HepG2 (cell line): ENCODE results near the gene P2RY8. TPM values are rescaled to one million over a fixed set of nuclear protein-coding genes. Genes with fewer than 3 reads are reported as not detected.
A peak's percentile ranks its signal among the peaks of the same experiment; 100 is the strongest.

ENCODE experiments used
- ATAC-seq: fragments of 200-7000 bp; cut with Tn5 transposase; 3 replicates; pipeline ENCODE4 v1.9.1; 2020; ENCODE audit warnings: mild to moderate bottlenecking, moderate library complexity
- BruUV-seq: library from RNA; stranded (reverse); fragments of 400-500 nt; replicated peaks from 2 replicates; lab custom pipeline; 2021; lab: Mats Ljungman, UMichigan
- CTCF ChIA-PET: fragments of 300-600 bp; formaldehyde crosslinking; extraction: SDS; loops from one replicate; lab custom pipeline; 2021; ENCODE audit warnings: low total read pairs, inconsistent platforms, low intra/inter-chr PET ratio; lab: Yijun Ruan, JAX
- POLR2A ChIA-PET: fragments of 350-600 bp; sonication (Branson Sonifier 250); formaldehyde crosslinking; loops from one replicate; lab custom pipeline; 2020; ENCODE audit warnings: antibody characterized with exemption, inconsistent platforms; lab: Yijun Ruan, JAX
- DNase-seq: peaks from one replicate; pipeline ENCODE4 v3.0.0-alpha.2; 2015; ENCODE audit warnings: low spot score
- FAIRE-seq: peaks from 3 replicates; lab custom pipeline; 2011; peaks lifted over from hg19 to GRCh38; lab: Jason Lieb, UNC
- H2AFZ ChIP-seq: one replicate; pipeline ENCODE4 v1.6.1; 2011; ENCODE audit warnings: low read length, inconsistent platforms
- H3K27ac ChIP-seq: fragments of 300-600 bp; 3 replicates; pipeline ENCODE4 v1.8.0; 2011; ENCODE audit warnings: mixed run types, mild to moderate bottlenecking, mixed read lengths, low read length, inconsistent platforms; ENCODE audit not compliant: insufficient read depth; ENCODE audit errors: extremely low read length
- H3K27me3 ChIP-seq, 2 experiments: fragments of 200-600 bp in 1 of 2; 2 replicates in 1 of 2; 3 replicates in 1 of 2; pipeline versions ENCODE4 v1.6.0 to v1.8.0; 2011; ENCODE audit warnings: low read length in 2 of 2, mild to moderate bottlenecking in 2 of 2, moderate library complexity in 2 of 2, inconsistent platforms in 1 of 2; ENCODE audit not compliant: insufficient read depth in 2 of 2, control insufficient read depth in 1 of 2
- H3K36me3 ChIP-seq, 2 experiments: fragments of 200-600 bp in 1 of 2; replicated peaks in 1 of 2; 2 replicates in 1 of 2; 3 replicates in 1 of 2; pipeline versions ENCODE4 v1.5.1 to v1.8.0; 2011; ENCODE audit warnings: low read length in 2 of 2, inconsistent platforms in 1 of 2; ENCODE audit not compliant: insufficient read depth in 2 of 2, control insufficient read depth in 1 of 2
- H3K4me1 ChIP-seq: 2 replicates; pipeline ENCODE4 v1.5.1; 2012; ENCODE audit warnings: low read length, inconsistent platforms; ENCODE audit not compliant: insufficient read depth
- H3K4me2 ChIP-seq: 2 replicates; pipeline ENCODE4 v1.6.0; 2011; ENCODE audit warnings: low read depth, low read length, inconsistent platforms
- H3K4me3 ChIP-seq, 3 experiments: fragments of 200-600 bp in 1 of 3; sonication (generic), shearing (Covaris generic) in 1 of 3; replicated peaks in 1 of 3; 2 replicates each; pipeline ENCODE4 v1.5.1; 2011 to 2016; ENCODE audit warnings: low read length in 3 of 3, inconsistent platforms in 2 of 3, low read depth in 2 of 3, mild to moderate bottlenecking in 2 of 3, control low read depth in 1 of 3, mixed read lengths in 1 of 3; ENCODE audit not compliant: insufficient read depth in 1 of 3
- H3K79me2 ChIP-seq: one replicate; pipeline ENCODE4 v1.6.1; 2011; ENCODE audit warnings: low read length, inconsistent platforms; ENCODE audit not compliant: insufficient read depth
- H3K9ac ChIP-seq: 2 replicates; pipeline ENCODE4 v1.6.0; 2011; ENCODE audit warnings: mild to moderate bottlenecking, low read depth, low read length, inconsistent platforms; ENCODE audit not compliant: insufficient read depth
- H3K9me3 ChIP-seq: 2 replicates; pipeline ENCODE4 v1.5.1; 2012; ENCODE audit warnings: mild to moderate bottlenecking, low read length
- H4K20me1 ChIP-seq: 2 replicates; pipeline ENCODE4 v1.6.0; 2011; ENCODE audit warnings: inconsistent platforms, mild to moderate bottlenecking, low read length, moderate library complexity; ENCODE audit not compliant: insufficient read depth
- AGO2 ChIP-seq: fragments of 200-400 bp; formaldehyde crosslinking; optimal IDR thresholded peaks from 2 replicates; pipeline ENCODE3; 2017; ENCODE audit warnings: mild to moderate bottlenecking, low read depth, low read length, moderate library complexity
- CREM ChIP-seq, 2 experiments: sonication (generic) in 1 of 2; formaldehyde crosslinking in 1 of 2; IDR thresholded peaks; 2 replicates each; pipeline versions ENCODE4 v1.4.0 to v1.6.1; 2016 to 2020; ENCODE audit warnings: antibody characterized with exemption in 1 of 2, mild to moderate bottlenecking in 1 of 2, missing genetic modification reagents in 1 of 2
- FOXA1 ChIP-seq, 2 experiments: fragments of 450-650 bp in 1 of 2; sonication (generic) in 1 of 2; formaldehyde crosslinking in 1 of 2; IDR thresholded peaks; 2 replicates each; pipeline versions ENCODE4 v1.4.0 to v1.6.1; 2016 to 2020; ENCODE audit warnings: missing genetic modification reagents in 1 of 2
- FOXO1 ChIP-seq: sonication (generic); formaldehyde crosslinking; IDR thresholded peaks from 2 replicates; pipeline ENCODE4 v1.4.0; 2020; ENCODE audit warnings: missing genetic modification reagents
- FOXP4 ChIP-seq: sonication (generic); formaldehyde crosslinking; IDR thresholded peaks from 2 replicates; pipeline ENCODE4 v1.4.0; 2020; ENCODE audit warnings: missing genetic modification reagents
- ISX ChIP-seq: sonication (generic); formaldehyde crosslinking; conservative IDR thresholded peaks from 2 replicates; pipeline ENCODE4 v1.5.0; 2020; ENCODE audit warnings: missing genetic modification reagents
- MXI1 ChIP-seq: IDR thresholded peaks from 3 replicates; pipeline ENCODE4 v1.6.1; 2012; ENCODE audit warnings: low read depth, low read length, inconsistent platforms, borderline replicate concordance
- MZF1 ChIP-seq: sonication (generic); formaldehyde crosslinking; IDR thresholded peaks from 2 replicates; pipeline ENCODE4 v1.8.1; 2023; ENCODE audit warnings: mild to moderate bottlenecking, missing genetic modification reagents, borderline replicate concordance
- NBN ChIP-seq: fragments of 450-650 bp; conservative IDR thresholded peaks from 2 replicates; pipeline ENCODE4 v1.6.1; 2017
- NR2F2 ChIP-seq: IDR thresholded peaks from 2 replicates; pipeline ENCODE4 v1.6.1; 2012; ENCODE audit warnings: low read depth, inconsistent platforms, borderline replicate concordance
- PAWR ChIP-seq: sonication (generic); formaldehyde crosslinking; IDR thresholded peaks from 2 replicates; pipeline ENCODE4 v1.4.0; 2020; ENCODE audit warnings: missing genetic modification reagents, mild to moderate bottlenecking, borderline replicate concordance
- PHF20 ChIP-seq: sonication (generic); formaldehyde crosslinking; IDR thresholded peaks from 2 replicates; pipeline ENCODE4 v1.5.0; 2020; ENCODE audit warnings: mild to moderate bottlenecking, missing genetic modification reagents
- RCOR2 ChIP-seq: IDR thresholded peaks from 2 replicates; pipeline ENCODE4 v1.6.1; 2016; ENCODE audit warnings: missing biosample characterization, missing genetic modification reagents
- RFXAP ChIP-seq: sonication (generic); formaldehyde crosslinking; IDR thresholded peaks from 2 replicates; pipeline ENCODE4 v1.4.0; 2020; ENCODE audit warnings: missing genetic modification reagents, borderline replicate concordance
- SOX5 ChIP-seq: IDR thresholded peaks from 2 replicates; pipeline ENCODE4 v1.6.1; 2016; ENCODE audit warnings: borderline replicate concordance
- SRSF1 ChIP-seq: fragments of 200-400 bp; formaldehyde crosslinking; optimal IDR thresholded peaks from 2 replicates; pipeline ENCODE3; 2017; ENCODE audit warnings: mild to moderate bottlenecking, low read depth, low read length, moderate library complexity
- U2AF2 ChIP-seq: fragments of 200-400 bp; formaldehyde crosslinking; IDR thresholded peaks from 2 replicates; pipeline ENCODE4 v1.6.1; 2017; ENCODE audit warnings: low read depth, mild to moderate bottlenecking, low read length
- ZEB1 ChIP-seq: IDR thresholded peaks from 2 replicates; pipeline ENCODE4 v1.6.1; 2012; ENCODE audit warnings: mild to moderate bottlenecking, low read depth, inconsistent platforms; ENCODE audit not compliant: insufficient replicate concordance
- ZNF329 ChIP-seq: sonication (generic); formaldehyde crosslinking; IDR thresholded peaks from 2 replicates; pipeline ENCODE4 v1.9.0; 2021; ENCODE audit warnings: low read depth, mild to moderate bottlenecking, missing genetic modification reagents
- ZNF432 ChIP-seq: sonication (generic); formaldehyde crosslinking; IDR thresholded peaks from 2 replicates; pipeline ENCODE4 v1.5.0; 2020; ENCODE audit warnings: missing genetic modification reagents, mild to moderate bottlenecking, borderline replicate concordance
- ZNF543 ChIP-seq: sonication (generic); formaldehyde crosslinking; IDR thresholded peaks from 2 replicates; pipeline ENCODE4 v1.4.0; 2020; ENCODE audit warnings: mild to moderate bottlenecking, missing genetic modification reagents
- ZNF556 ChIP-seq: sonication (generic); formaldehyde crosslinking; IDR thresholded peaks from 2 replicates; pipeline ENCODE4 v1.4.0; 2020; ENCODE audit warnings: mild to moderate bottlenecking, missing genetic modification reagents, borderline replicate concordance
- ZNF577 ChIP-seq: sonication (generic); formaldehyde crosslinking; IDR thresholded peaks from 2 replicates; pipeline ENCODE4 v1.4.0; 2020; ENCODE audit warnings: mild to moderate bottlenecking, low read depth, missing genetic modification reagents, borderline replicate concordance
- ZNF607 ChIP-seq: sonication (generic); formaldehyde crosslinking; IDR thresholded peaks from 2 replicates; pipeline ENCODE4 v1.5.1; 2020; ENCODE audit warnings: missing genetic modification reagents, mild to moderate bottlenecking, borderline replicate concordance
- ZNF619 ChIP-seq: sonication (generic); formaldehyde crosslinking; IDR thresholded peaks from 2 replicates; pipeline ENCODE4 v1.4.0; 2020; ENCODE audit warnings: mild to moderate bottlenecking, missing genetic modification reagents
- ZNF878 ChIP-seq: sonication (generic); formaldehyde crosslinking; IDR thresholded peaks from 2 replicates; pipeline ENCODE4 v1.8.1; 2023; ENCODE audit warnings: mild to moderate bottlenecking, missing genetic modification reagents, moderate library complexity
- ZSCAN21 ChIP-seq: sonication (generic); formaldehyde crosslinking; IDR thresholded peaks from 2 replicates; pipeline ENCODE4 v1.8.0; 2022; ENCODE audit warnings: mild to moderate bottlenecking, missing genetic modification reagents, moderate library complexity, borderline replicate concordance
- WGBS: methylation state at CpG from one replicate; pipeline ENCODE4 v1.1.6; 2017; ENCODE audit warnings: low lambda C conversion rate; 5-methylcytosine and 5-hydroxymethylcytosine counted together
- in situ Hi-C: cut with HindIII; loops from 2 replicates; pipeline ENCODE4 v1.10.0; 2017; ENCODE audit warnings: low pct_unique_long_range_greater_than_20kb; ENCODE audit not compliant: extremely low pct_ligation_motif_present
- intact Hi-C: fragments of 100-400 bp; cut with micrococcal nuclease; formaldehyde crosslinking; loops from one replicate; pipeline ENCODE4 v1.10.0; 2022; ENCODE audit not compliant: unreplicated experiment
- polyA plus RNA-seq, 8 experiments: library from polyadenylated mRNA; depleted of rRNA in 3 of 8; stranded (reverse) in 7 of 8; unstranded in 1 of 8; fragments of >200 nt; fragmentation: Illumina TruSeq in 4 of 8; extraction: Trizol in 4 of 8; gene quantifications; 2 replicates each; pipeline versions ENCODE4 v1.2.1 to v1.2.3, GENCODE V29; 2011 to 2016; ENCODE audit warnings: low read depth in 4 of 8, missing spikeins in 1 of 8, mixed read lengths in 1 of 8; ENCODE audit not compliant: insufficient read depth in 1 of 8
- total RNA-seq, 5 experiments: library from RNA; depleted of rRNA; stranded (reverse); fragments of >200 nt; fragmentation: Illumina TruSeq; extraction: Trizol; gene quantifications; 2 replicates each; pipeline ENCODE4 v1.2.3, GENCODE V29; 2016; ENCODE audit warnings: low read depth in 1 of 5

The P2RY8 gene
- total and polyA plus RNA-seq, 2 of the 13 experiments (the other 11 are each of a cell fraction or from before 2014, with no cell fraction given): 1.0 to 1.3 TPM

GRCh38 chrX:1491851-1492349 lies 45.1 kb downstream of the P2RY8 start:
- Histone ChIP-seq H3K9ac (no peak overlapping the region), H3K79me2 (no peaks in the 10 kb centered on the region), H3K4me2 (no peak overlapping the region), H3K4me3 (no peak overlapping the region), H2AFZ (no peak overlapping the region), H3K9me3 (no peaks in the 10 kb centered on the region), H3K27me3 (no peaks in the 10 kb centered on the region), H4K20me1 (no peaks in the 10 kb centered on the region), H3K27ac (no peak overlapping the region), H3K4me1 (no peaks in the 10 kb centered on the region), H3K36me3 (no peaks in the 10 kb centered on the region)
- CTCF ChIA-PET: no interaction called here
- BruUV-seq: no TSS peak
- peak; percentile 65 for DNase-seq
- in situ Hi-C loops: no loop called here
- POLR2A ChIA-PET: no interaction called here
- ATAC-seq: peak; percentile 91
- intact Hi-C loops: no loop called here
- WGBS: 48% methylated on average over 6 of the region's 6 CpGs
- FAIRE-seq: no peak
- TF ChIP-seq FOXA1 (IDR thresholded peaks at IDR 0.05) (no peak), FOXA1 (CRISPR knock-in tag; IDR thresholded peaks at IDR 0.05) (no peak), ZNF556 (CRISPR knock-in tag) (no peak), ZNF607 (CRISPR knock-in tag) (no peak), SRSF1 (no peak), U2AF2 (no peak), ZNF619 (CRISPR knock-in tag) (no peak), FOXO1 (no peak), MZF1 (CRISPR knock-in tag) (no peak), ZNF329 (CRISPR knock-in tag) (no peak), MXI1 (no peak), CREM (IDR thresholded peaks at IDR 0.05) (no peak), CREM (CRISPR knock-in tag; IDR thresholded peaks at IDR 0.05) (no peak), AGO2 (no peak), ZNF577 (CRISPR knock-in tag) (no peak), ZNF878 (CRISPR knock-in tag) (no peak), ZNF543 (CRISPR knock-in tag) (no peak), ZSCAN21 (CRISPR knock-in tag) (peak; percentile 77), ZEB1 (no peak), PHF20 (CRISPR knock-in tag) (no peak), FOXP4 (CRISPR knock-in tag) (no peak), RFXAP (CRISPR knock-in tag) (no peak), ZNF432 (CRISPR knock-in tag) (no peak), PAWR (CRISPR knock-in tag) (no peak), RCOR2 (CRISPR knock-in tag) (no peak), NBN (no peak), ISX (CRISPR knock-in tag) (no peak), NR2F2 (no peak), SOX5 (CRISPR knock-in tag) (no peak)
